Right renal pelvis (tissue), 4 donors: ENCODE data around the gene PRSS53. TPM values are rescaled to one million over a fixed set of nuclear protein-coding genes. Genes with fewer than 3 reads are reported as not detected.

ENCODE experiments used
- DNase-seq, 4 donors: peaks; one replicate each; pipeline ENCODE4 v3.0.0-alpha.2; 2013; ENCODE audit warnings: low read depth in 4 of 4, low spot score in 3 of 4, missing footprints in 1 of 4
- polyA plus RNA-seq, 4 donors: library from polyadenylated mRNA; unstranded; fragments of 120-200 nt; gene quantifications; one replicate each; pipeline ENCODE4 v1.2.1, GENCODE V29; 2013; ENCODE audit not compliant: insufficient read length in 4 of 4

The PRSS53 gene
- polyA plus RNA-seq, 4 donors = 1.1 to 1.4 (median 1.2) TPM

DNA sequence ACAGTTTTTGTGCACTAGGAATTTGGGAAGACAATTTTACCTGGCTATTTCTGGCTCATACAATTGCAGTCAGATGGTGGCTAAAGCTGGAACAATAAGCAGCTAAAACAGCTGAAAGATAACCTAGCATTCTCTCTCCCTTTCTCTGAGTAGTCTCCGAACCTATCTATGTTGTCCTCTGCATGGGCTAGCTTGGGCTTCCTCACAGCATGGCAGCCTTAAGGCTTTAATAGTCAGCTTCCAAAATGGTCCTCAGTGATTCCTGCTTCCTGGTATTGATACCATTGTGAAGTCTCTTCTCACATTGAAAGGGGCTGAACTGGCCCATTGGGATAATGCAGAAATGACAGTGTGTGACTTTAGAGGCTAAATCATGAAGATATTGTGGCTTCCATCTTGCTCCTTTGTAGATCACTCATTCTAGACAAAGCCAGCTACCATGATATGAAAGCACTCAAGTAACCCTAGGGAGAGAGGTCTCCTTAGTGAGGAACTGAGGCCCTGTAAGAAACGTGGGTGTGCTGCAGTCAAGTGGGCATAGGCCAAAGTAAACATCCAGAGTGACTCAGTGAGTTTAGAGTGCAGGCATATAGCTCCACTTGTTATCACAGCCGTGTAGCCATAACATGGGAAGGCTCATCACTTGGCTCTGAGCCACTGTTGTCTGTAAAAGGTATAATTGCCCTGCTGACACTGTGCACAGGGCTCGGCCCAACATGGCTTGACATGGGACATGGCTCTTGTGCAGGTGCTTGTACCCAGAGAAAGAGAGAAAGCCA is 11.3 kb upstream of the PRSS53 start:
- no peak for DNase-seq

DNA sequence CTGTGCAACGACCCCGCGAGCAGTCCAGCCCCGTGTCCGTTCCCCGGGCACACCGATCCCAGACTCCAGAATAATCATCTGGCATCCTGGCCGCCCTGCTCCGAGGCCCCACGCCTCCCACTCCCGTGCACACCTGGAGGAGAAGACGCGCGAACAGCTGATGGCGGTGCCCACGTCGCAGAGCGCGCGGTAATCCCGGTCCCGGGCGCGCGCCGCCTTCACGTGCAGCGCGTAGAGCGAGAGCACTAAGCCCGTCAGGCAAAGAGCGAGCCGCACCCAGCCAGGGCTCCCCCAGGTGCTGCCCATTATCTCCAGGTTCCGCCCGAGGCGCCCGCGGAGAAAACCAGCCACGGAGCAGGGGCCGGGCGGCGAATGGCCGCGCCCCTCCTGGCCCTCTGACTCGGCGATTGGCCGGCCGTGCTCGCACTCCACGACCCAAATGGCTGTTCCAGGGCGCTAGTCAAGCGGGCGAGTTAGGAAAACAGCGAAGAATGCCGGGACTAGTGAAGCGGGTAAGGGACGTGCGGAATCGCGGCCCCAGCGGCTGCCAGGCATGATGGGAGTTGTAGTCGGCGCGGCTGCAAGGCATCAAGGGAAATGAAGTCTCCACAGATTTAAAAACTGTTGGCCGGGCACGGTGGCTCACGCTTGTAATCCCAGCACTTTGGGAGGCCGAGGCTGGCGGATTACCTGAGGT is 5.8 kb upstream of the PRSS53 start, which contains the start of gene VKORC1:
VKORC1 (minus strand) TSS at position 374 of the 697 bp plus-strand sequence; CDS start at position 306, 68 bp downstream.
- DNase-seq = peak; percentile 80 to 90 (median 82)

DNA sequence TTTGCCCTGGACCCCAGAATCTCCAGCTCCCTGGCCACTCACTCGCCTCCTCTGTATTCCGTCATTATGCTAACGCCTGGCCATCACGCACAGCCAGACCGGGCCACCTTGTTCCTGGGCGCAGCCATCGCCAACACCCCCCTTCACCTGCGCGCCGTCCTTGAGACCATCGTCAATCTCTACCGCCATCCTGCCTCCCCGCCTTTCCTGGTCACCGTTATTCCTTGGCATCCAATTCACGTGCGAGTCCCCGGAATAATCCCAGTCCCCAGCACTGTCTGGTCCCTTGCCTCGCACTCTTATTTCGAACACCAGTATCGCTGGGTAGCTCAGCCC is 5.3 kb upstream of the PRSS53 start:
- DNase-seq = no peak

DNA sequence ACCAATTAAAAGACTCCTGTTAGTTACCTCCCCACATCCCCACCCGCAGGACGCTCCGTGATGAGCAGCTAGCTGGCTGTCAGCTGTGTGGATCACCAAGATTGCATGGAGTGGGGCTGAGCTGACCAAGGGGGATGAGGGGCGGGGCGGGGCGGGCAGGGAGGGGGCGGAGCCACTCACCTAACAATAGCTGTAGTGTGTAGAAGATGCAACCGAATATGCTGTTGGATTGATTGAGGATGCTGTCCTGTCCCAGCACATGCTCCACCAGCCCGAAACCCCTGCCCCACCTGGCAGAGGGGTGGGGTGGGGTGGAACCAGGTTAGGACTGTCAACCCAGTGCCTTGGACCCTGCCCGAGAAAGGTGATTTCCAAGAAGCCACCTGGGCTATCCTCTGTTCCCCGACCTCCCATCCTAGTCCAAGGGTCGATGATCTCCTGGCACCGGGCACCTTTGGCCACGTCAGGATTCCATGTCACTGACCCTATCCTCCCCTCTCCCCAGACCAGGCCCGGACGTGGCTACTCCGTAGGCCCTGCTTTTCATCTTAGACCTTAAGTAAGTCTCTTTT is 4.5 kb upstream of the PRSS53 start:
- DNase-seq = no peak

DNA sequence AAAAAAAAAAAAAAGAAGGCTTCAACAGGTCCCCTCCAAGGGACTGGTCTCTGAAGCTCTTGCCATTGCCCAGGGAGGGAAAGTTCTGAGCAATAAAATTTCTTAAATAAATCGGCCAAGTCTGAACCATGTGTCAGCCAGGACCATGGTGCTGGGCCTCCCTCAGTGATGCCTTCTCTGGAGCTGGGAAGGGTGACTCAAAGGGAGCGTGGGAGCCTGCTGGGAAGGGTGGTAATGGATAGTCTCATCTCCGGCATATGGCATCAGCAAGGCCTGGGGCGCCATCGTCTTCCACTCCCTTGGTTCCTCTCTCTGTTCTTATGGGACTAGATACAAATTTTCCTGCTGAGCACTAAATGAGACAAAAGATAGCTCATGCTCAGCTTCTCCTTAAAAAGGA is 3.6 kb upstream of the PRSS53 start:
- DNase-seq = no peak

DNA sequence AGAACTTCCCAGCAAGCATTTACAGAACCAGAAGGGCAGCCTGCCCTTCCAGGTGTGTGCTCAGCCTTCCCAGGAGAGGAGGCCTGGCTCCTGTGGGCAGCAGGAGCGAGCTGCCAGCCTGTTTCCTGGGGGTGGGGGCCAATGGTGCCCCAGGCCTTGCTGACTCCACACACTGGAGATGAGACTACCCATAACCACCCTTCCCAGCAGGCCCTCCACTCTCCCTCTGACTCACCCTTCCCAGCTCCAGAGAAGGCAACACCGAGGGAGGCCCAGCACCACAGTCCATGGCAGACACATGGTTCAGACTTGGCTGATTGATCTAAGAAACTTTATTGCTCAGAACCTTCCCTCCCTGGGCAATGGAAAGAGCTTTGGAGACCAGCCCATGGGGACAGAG is 1.8 kb upstream of the PRSS53 start:
- no peak for DNase-seq

DNA sequence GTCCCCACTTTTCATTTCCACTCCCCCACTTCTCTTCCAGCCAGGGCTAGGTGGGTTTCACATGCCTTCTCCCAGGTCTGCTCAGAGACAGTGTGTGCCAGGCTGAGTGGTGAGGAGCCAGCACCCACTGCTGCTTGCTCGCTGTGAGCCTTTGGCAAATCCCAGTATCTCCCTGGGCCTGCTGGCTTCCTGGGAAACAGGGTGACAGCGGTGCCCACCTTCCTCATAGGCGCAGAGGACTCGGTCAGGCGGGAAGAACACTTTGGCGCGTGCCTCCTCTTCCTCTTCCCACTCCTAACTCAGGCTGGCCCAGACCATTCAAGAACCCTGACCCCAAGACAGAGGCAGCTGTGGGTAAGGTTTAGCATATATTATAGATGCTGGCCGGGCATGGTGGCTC is 456 bp upstream of the PRSS53 start:
- DNase-seq = no peak

DNA sequence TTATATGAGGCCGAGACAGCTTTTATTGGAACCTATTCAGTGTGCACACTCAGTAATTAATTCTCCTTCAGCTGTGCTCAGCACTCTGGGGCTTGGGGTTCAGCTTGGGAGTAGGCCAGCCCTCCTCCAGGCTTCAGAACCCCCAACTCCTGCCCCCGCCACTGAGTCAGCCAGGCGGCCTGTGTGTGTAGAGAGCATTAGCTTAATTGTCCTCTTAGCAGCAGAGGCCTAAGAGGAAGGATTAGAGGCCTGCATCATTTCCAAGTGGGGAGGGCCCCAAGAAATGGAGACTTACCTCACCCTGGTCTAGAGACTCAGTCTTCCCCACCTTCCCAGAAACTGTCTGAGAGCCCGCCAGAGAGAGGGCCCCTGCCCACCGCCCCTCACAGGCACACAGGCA is 772 bp downstream of the PRSS53 start:
- no peak for DNase-seq

DNA sequence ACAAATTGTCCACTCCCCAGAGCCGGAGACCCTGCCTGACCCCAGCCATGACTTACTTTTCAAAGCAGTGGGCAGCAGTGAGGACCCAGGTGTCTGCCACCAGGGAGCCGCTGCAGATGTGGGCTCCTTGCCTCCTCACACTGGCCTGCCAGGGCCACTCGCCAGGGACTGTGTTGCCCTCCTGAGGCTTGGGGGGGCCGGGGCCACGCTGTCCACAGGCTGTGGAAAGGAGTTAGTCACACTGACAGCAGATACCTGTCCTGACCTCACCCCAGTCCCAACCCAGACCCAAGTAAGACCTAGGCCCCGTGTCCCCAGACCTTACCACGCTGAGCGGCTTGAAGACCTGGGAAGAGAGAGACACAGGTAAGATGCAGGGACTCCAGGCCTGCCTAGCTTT is 1.3 kb downstream of the PRSS53 start:
- no peak for DNase-seq

DNA sequence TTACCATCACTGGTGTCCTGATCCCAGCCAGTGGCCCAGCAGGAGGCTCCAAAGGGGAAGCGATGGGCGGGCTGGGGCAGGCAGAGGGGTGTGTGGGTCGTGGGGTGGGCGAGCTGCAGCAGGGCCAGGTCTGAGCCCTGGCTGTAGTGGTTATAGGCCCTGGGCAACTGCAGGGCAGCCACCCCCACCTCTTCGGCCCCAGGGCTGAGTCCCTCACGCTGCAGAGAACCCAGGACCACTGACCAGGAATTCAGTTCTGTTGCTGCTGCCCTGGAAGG is 2.2 kb downstream of the PRSS53 start:
- DNase-seq = no peak

DNA sequence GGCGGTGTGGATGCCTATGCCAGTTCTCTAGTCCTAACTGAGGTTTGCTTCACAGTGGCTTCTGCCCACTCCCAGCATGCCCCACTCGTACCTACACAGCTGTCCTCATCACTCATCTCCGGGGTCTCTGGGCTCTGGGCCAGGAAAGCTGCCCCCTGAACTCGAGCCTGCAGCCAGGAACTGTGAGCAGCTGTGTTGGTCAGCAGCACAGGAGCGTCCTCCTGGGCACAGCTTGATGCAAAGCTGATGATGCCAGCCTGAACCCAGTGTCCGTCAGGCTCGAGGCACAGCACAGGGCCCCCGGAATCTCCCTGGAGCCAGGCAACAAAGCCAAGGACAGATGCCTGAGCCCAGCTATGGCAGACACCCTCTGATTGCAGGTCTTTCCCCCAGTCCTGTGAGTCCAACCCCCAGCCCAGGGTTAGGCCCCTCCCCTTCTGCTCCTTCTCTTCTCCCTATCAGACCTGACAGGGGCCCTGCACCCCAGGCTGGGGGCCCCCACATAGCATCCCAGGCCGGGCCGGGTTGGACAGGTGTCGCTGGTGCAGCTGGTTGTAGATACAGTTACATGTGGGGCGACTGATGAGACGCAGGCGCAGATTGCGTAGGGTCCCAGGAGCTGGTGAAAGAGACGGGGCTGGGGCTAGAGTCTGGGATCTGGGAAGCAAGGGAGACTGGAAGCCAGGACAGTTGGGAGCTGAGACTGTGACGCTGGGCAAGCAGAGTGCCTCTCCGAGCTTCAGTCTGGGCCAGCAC is 2.7 kb downstream of the PRSS53 start:
- no peak for DNase-seq

DNA sequence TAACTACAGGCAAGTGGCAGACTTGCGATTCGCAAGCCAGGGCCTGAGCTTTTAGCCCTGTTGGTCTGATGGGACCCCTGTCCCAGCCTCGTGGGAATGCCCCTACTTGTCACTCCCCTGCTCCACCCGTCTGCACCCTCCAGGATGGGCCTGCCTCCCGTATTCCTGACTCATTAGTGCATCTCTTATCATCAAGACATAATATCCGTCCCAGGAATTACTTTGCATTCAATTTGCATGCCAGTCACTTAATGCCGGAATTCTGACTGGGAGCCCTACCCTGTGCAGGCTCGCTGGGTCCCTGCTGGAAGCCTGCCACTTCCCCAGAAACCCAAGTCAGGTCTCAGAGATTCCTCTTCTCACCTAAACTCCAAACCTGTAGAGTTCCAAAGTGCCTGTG is 3.3 kb downstream of the PRSS53 start:
- no peak for DNase-seq

DNA sequence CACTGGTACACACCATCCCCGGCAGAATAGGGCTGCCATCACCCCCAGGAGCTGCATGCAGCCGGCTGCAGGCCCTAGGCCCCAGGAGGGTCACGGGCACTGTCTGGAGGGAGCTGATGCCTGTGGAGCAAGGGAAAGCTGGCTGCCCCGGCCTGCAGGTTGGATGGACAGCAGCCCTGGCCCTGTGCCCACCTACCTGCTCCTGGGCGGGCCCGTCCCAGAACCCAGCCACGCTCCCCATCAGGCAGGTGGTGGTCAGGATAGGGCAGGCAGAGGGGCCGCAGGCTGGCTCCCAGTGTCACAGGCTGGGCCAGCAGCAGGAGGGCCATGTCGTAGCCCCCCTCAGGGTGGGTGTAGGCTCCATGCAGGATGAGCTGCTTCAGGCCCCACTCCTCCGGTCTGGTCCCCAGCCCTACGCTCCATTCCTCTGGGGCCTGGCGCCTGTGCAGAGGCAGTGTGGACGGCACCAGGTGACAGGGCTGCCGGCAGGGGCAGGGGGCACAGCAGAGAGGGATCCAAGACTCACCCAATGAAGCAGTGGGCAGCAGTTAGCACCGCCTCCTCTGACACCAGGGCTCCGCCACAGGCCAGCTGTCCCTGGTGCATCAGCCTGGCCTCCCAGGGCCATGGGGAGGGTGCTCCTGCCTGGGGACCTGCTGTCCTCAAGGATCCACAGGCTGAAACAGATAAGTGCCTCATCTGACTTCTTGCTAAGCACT is 4.0 kb downstream of the PRSS53 start:
- DNase-seq = no peak

DNA sequence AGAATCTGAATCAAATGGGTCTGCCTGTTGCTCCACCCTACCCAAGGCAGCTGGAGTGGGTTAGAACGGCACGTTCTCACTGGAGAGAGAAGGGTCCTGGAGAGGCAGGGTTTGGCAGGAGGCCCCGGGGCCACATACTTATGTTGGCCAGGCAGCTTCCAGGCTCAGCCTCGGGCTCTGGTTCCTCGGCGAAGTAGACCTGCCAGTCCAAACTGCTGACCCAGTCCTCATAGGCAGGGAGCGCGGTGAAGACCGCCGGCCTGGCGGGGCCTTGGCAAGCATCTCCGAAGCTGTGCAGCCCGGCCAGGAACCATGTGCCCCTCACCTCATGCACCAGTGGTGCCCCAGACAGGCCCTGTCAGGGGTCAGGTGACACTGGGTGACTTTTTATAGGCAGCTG is 4.8 kb downstream of the PRSS53 start:
- DNase-seq = no peak

DNA sequence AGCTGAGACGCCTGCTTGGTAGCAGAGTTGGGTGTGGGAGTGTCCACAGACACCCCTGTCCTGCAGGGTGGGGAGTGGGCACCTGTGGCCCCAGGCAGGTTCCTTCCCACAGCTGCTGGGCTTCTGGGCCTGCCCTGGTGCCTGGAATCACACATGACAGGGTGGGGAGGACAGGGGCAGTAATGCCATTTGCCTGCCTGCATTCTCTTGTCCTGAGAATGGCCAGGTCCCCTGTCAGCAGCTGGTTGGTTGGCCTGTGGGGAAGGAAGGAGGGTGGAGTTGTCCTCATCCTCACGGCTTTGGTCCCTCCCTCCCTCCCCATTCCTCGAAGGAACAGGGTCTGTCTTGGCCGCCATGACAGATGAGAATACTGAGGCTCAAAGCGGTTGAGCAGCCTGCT is 5.2 kb downstream of the PRSS53 start:
- no peak for DNase-seq

DNA sequence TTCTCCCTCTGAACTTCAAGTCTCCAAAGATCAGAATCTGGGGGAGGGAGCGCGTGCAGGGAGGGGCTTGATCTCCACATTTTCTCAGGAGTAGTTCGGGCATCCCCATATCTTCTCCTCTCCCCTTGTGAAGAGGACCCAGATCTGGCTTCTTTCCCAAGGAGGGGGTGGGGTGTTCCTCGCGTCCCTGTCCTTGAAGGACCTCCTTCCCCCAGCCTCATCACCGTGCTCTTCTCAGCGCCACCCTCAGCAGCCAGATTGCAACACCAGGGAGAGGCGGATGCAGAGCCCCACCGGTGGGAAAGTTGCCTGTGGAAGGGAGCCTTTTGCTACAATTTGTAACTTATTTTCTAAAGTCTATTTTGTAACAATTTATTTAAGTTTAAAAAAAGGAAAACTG is 5.7 kb downstream of the PRSS53 start:
- no peak for DNase-seq

DNA sequence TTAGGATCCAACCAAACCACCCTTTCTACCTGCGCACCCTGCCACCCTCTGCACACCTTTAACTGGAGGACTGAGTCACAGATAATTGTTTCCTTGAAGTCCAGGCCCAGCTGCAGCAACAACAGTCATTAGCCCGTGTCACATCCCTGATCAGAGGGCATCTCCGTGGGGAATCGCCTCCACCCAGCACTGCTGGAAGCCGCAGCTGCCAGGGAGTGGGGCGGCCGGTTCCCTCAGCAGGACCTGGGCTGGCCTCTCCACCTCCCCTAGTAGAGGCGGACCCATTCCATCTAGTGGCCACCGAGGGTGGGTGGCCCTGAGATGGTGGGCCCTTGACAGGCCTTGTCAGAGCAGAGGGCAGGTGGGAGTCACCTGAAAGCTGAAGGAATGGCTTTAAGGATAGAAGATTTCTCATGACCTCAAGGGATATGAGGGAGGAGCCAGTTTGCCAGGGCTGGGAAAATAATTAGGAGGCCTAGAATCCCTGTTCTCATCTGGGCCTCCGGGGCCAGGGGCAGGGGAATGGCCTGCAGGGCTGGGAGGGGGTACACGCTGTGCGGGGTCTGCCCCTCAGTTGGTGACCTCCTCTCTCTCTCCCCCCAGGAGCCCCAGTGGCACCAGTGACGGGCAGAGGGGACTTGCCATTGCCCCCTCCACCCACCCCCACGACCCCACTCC is 6.2 kb downstream of the PRSS53 start:
- DNase-seq = no peak

DNA sequence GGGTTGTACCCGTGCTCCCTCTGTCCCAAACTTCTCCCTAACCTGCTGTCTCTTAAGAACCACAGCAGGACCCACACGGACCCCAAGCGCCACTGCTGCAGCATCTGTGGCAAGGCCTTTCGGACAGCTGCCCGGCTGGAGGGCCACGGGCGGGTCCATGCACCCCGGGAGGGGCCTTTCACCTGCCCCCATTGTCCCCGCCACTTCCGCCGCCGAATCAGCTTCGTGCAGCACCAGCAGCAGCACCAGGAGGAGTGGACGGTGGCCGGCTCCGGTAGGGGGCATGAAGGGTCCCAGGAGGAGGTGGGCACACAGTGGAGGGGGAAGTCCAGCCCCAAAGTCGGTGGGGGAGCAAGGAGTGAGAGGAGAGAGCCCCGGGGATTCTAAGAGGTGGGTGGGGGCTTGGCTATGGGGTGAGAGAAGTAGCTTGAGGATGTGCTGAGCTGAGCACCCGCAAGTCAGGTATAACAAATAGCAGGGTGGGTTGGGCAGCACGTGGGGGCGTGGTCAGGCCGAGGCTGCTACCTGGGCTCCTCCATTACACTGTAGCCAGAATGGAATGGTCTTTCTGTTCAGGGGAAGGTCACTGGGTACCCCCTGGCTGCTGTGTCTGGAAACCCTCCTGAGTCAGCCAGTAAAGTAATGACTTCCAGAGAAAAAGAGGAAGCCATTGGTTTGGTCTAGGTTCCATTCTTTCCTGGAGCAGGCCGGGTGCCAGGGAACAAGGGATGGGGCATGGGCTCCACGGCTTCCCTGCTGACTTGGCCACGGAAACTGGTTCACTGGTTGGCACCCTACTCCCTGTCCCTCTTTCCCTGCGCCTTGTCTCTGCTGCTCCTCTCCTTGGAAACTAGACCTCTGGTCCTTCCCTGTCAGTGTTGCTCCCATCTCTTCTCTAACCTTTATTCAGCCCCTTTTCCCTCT is 7.1 kb downstream of the PRSS53 start:
- no peak for DNase-seq

DNA sequence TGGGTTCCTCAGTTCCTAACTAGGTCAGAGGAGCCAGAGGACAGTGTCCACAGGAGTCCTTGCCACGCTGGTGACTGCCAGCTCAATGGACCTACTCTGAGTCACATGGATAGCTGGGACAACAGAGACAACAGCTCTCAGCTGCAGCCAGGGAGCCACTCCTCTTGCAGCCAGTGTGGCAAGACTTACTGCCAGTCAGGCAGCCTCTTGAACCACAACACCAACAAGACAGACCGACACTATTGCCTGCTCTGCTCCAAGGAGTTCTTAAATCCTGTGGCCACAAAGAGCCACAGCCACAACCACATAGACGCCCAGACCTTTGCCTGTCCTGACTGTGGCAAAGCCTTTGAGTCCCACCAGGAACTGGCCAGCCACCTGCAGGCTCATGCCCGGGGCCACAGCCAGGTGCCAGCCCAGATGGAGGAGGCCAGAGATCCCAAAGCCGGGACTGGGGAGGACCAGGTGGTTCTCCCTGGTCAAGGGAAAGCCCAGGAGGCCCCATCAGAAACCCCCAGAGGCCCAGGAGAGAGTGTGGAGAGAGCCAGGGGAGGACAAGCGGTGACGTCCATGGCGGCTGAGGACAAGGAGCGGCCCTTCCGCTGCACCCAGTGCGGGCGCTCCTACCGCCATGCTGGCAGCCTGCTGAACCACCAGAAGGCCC is 7.9 kb downstream of the PRSS53 start:
- DNase-seq = no peak
